ENCODE data around the gene CDH1.

DNA sequence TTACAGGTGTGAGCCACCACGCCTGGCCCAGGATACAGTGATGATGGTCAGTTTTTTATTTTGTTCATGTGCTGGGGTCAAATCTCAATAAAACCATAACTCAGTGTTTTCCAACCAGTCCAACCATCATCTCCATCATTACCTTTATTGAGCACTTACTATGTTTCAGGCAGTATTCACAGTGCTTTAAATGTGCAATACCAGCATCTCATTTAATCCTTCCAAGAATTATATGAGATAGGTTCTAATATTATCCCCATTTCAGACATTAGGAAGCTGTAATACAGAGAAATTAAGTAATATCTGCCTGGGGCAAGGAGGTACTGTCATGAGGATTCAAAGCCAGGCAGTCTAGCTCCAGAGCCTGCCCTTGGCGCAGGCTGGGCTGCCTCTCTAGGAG lies 69.3 kb downstream of the CDH1 start:
- TF ChIP-seq POLR2A (IDR thresholded peaks at IDR 0.05) (no peak), EP300 (IDR thresholded peaks at IDR 0.05; ENCODE audit: low read depth) (no peak)
- TF ChIP-seq, protein P1, sequence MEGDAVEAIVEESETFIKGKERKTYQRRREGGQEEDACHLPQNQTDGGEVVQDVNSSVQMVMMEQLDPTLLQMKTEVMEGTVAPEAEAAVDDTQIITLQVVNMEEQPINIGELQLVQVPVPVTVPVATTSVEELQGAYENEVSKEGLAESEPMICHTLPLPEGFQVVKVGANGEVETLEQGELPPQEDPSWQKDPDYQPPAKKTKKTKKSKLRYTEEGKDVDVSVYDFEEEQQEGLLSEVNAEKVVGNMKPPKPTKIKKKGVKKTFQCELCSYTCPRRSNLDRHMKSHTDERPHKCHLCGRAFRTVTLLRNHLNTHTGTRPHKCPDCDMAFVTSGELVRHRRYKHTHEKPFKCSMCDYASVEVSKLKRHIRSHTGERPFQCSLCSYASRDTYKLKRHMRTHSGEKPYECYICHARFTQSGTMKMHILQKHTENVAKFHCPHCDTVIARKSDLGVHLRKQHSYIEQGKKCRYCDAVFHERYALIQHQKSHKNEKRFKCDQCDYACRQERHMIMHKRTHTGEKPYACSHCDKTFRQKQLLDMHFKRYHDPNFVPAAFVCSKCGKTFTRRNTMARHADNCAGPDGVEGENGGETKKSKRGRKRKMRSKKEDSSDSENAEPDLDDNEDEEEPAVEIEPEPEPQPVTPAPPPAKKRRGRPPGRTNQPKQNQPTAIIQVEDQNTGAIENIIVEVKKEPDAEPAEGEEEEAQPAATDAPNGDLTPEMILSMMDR (IDR thresholded peaks at IDR 0.05) = no peak
